Right lung (tissue), 5 donors: ENCODE measurements around the gene FMO3. TPM values are rescaled to one million over a fixed set of nuclear protein-coding genes. Genes with fewer than 3 reads are reported as not detected.
A peak's percentile ranks its signal among the peaks of the same experiment; 100 is the strongest.

Experiments
- DNase-seq, 2 donors: peaks; one replicate each; pipeline ENCODE4 v3.0.0-alpha.2; 2013
- polyA plus RNA-seq, 5 donors: library from polyadenylated mRNA; unstranded; fragments of 120-200 nt; gene quantifications; one replicate each; pipeline versions ENCODE4 v1.2.1 to v1.2.3, GENCODE V29; 2013; ENCODE audit warnings: inconsistent platforms in 1 of 5, low replicate concordance in 1 of 5; ENCODE audit not compliant: insufficient read length in 5 of 5, insufficient read depth in 1 of 5

FMO3 gene
- polyA plus RNA-seq, 5 donors = 0.95 to 1.7 (median 1.6) TPM

DNA sequence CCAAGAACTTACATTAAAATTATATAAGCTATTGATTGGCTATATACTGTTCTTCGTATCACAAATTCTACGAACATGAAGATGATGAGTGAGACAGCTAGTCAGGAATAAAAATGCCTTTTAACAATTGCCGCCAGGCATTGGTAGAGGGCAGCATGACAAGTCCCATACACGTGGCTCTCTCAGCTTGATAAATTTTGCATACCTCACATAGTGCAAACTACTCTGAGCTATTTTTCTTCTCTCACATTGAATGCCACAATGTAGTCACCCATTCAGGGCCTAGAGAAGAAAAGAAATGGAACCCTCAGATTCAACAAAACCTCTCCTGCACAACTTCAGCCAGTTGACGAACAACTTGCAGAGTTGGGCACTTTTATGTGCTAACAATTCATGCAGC lies 67.4 kb downstream of the FMO3 start:
- no peak for DNase-seq

- DNase-seq = no peak
These were observed 67.8 kb downstream of the FMO3 start for GRCh38 chr1:171158551-171158950.

DNA sequence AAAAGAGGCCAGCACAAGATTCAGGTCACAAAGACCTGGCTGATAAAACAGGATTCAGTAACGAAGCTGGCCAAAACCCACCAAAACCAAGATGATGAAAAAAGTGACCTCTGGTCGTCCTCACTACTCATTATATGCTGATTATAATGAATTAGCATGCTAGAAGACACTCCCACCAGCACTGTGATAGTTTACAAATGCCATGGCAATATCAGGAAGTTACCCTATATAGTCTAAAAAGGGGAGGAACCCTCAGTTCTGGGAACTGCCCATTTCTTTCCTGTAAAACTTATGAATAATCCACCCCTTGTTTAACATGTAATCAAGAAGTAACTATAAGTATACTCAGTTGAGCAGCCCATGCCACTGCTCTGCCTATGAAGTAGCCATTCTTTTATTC lies 68.4 kb downstream of the FMO3 start:
- DNase-seq = no peak

DNA sequence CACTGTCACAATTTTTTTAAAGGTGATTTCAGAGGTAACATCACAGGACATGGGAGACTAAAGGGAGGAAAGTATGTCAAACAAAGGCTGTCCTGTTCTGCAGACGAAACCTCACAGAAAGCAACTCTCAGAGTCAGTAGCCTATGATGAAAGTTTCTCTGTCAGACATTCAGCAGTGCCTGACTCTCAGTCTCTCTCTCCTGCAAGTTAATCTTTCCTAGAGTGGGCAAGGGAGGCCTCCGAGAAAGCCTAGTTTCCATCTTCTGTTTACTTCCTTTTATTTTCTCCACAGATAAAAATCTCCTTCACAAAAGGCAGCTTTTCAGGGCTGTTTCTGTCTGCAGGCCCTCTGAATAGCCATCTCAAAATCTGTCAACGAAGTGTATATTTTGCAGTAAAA lies 69.5 kb downstream of the FMO3 start:
- DNase-seq = peak in 1 of 2 donors; percentile 20

GRCh38 chr1:171160639-171161354 lies 70.1 kb downstream of the FMO3 start:
- peak in 1 of 2 donors; percentile 31 for DNase-seq

DNA sequence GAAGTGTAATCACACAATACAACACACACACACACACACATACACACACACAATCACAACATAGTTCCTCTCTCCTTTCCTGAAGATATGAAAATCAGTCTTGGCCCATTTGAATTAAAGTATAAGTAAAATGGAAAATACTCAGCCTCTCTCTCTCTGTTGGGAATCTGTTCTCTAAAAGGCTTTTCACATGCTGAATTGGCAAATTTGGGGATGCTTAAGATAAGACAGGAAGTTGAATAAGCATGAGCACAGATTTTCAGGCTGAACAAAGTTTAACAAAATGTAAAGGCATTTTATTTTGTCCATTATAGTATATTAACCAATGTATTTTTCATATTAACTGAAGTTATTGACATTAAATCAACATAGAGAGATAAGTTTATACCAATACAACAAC lies 70.7 kb downstream of the FMO3 start:
- no peak for DNase-seq

- DNase-seq = no peak
These were observed 75.7 kb downstream of the FMO3 start for GRCh38 chr1:171166361-171166760.

Other genes starting within 250 kb of the FMO3 start
- gene MROH9, start 155.4 kb upstream of the FMO3 start, polyA plus RNA-seq = 1 to 10 TPM in 3 of 5 donors, under 1 TPM in 2; 0.40 to 1.8 (median 1.2) TPM
- 10 to 100 TPM; 12.9 to 32.6 (median 24.9) TPM for gene FMO2, start 94.4 kb downstream of the FMO3 start, polyA plus RNA-seq
- 1 to 10 TPM; 2.2 to 4.8 (median 3.2) TPM for gene FMO1, start 157.6 kb downstream of the FMO3 start, polyA plus RNA-seq
- gene FMO4, start 223.3 kb downstream of the FMO3 start, polyA plus RNA-seq = 10 to 100 TPM; 11.8 to 21.5 (median 19.3) TPM